ENCODE measurements around the gene AGPS. TPM values are rescaled to one million over a fixed set of nuclear protein-coding genes. Genes with fewer than 3 reads are reported as not detected.

The AGPS gene
- total RNA-seq, 1 experiment from 2014 or later: 46.7 TPM

- BruUV-seq (replicated peaks): no TSS peak
- DNase-seq (ENCODE audit: low spot score): peak; percentile 40
- Histone ChIP-seq H3K9me3 (ENCODE audit: low read depth, low read length, poor library complexity, severe bottlenecking) (no peaks in the 10 kb centered on the region), H3K36me3 (ENCODE audit: insufficient read depth, low read length, poor library complexity, severe bottlenecking) (no peaks in the 10 kb centered on the region), H3K27ac (ENCODE audit: low read depth, low read length, poor library complexity, severe bottlenecking) (peak overlapping the region; percentile 99), H3K4me1 (ENCODE audit: insufficient read depth, low read length, poor library complexity, severe bottlenecking) (peaks cover 22% of the 10 kb centered on the region), H3K27me3 (replicated peaks; ENCODE audit: insufficient read depth, low read depth, low read length, poor library complexity) (no peaks in the 10 kb centered on the region), H3K4me3 (ENCODE audit: low read depth, low read length, poor library complexity, severe bottlenecking) (peak overlapping the region; percentile 68)
- POLR2A ChIA-PET (ENCODE audit: low non-redundant PET): no interaction called here
- intact Hi-C loops (cut with micrococcal nuclease; ENCODE audit: unreplicated experiment): loop anchor here (2.0 kb wide), 1 partner anchor 53 kb away; no protein-coding TSS in a partner anchor
- no peak for TF ChIP-seq CTCF (conservative IDR thresholded peaks at IDR 0.05; ENCODE audit: low read depth, low read length)
- no peak for TF ChIP-seq EZH2 (IDR thresholded peaks at IDR 0.05; ENCODE audit: borderline replicate concordance, low read depth, low read length, poor library complexity, severe bottlenecking)
- CTCF ChIA-PET: interaction anchor here (0.7 kb wide), 1 partner anchor 172 kb away, joined by 9 read pairs; no protein-coding TSS in a partner anchor
Observed at GRCh38 chr2:177551989-177552421, 159.4 kb downstream of the AGPS start.

GRCh38 chr2:177552422-177553175 lies 160.0 kb downstream of the AGPS start:
- no TSS peak for BruUV-seq (replicated peaks)
- Histone ChIP-seq H3K9me3 (ENCODE audit: low read depth, low read length, poor library complexity, severe bottlenecking) (no peaks in the 10 kb centered on the region), H3K27ac (ENCODE audit: low read depth, low read length, poor library complexity, severe bottlenecking) (peak overlapping the region; percentile 99), H3K4me1 (ENCODE audit: insufficient read depth, low read length, poor library complexity, severe bottlenecking) (peaks cover 22% of the 10 kb centered on the region), H3K36me3 (ENCODE audit: insufficient read depth, low read length, poor library complexity, severe bottlenecking) (no peaks in the 10 kb centered on the region), H3K27me3 (replicated peaks; ENCODE audit: insufficient read depth, low read depth, low read length, poor library complexity) (no peaks in the 10 kb centered on the region), H3K4me3 (ENCODE audit: low read depth, low read length, poor library complexity, severe bottlenecking) (peak overlapping the region; percentile 68)
- TF ChIP-seq EZH2 (IDR thresholded peaks at IDR 0.05; ENCODE audit: borderline replicate concordance, low read depth, low read length, poor library complexity, severe bottlenecking): no peak
- 0 out of 2 replicates have a peak, but pooled peaks have one; percentile 15 for TF ChIP-seq CTCF (conservative IDR thresholded peaks at IDR 0.05; ENCODE audit: low read depth, low read length)
- intact Hi-C loops (cut with micrococcal nuclease; ENCODE audit: unreplicated experiment): loop anchor here (2.0 kb wide), 1 partner anchor 52 kb away; no protein-coding TSS in a partner anchor
- peak; percentile 95 for DNase-seq (ENCODE audit: low spot score)
- POLR2A ChIA-PET (ENCODE audit: low non-redundant PET): no interaction called here
- CTCF ChIA-PET: interaction anchor here (0.7 kb wide), 1 partner anchor 172 kb away, joined by 9 read pairs; no protein-coding TSS in a partner anchor

GRCh38 chr2:177553176-177553884 lies 160.8 kb downstream of the AGPS start:
- POLR2A ChIA-PET (ENCODE audit: low non-redundant PET): no interaction called here
- Histone ChIP-seq H3K27ac (ENCODE audit: low read depth, low read length, poor library complexity, severe bottlenecking) (peak overlapping the region; percentile 99), H3K4me1 (ENCODE audit: insufficient read depth, low read length, poor library complexity, severe bottlenecking) (peaks cover 22% of the 10 kb centered on the region), H3K27me3 (replicated peaks; ENCODE audit: insufficient read depth, low read depth, low read length, poor library complexity) (no peaks in the 10 kb centered on the region), H3K4me3 (ENCODE audit: low read depth, low read length, poor library complexity, severe bottlenecking) (peak overlapping the region; percentile 68), H3K36me3 (ENCODE audit: insufficient read depth, low read length, poor library complexity, severe bottlenecking) (no peaks in the 10 kb centered on the region), H3K9me3 (ENCODE audit: low read depth, low read length, poor library complexity, severe bottlenecking) (no peaks in the 10 kb centered on the region)
- CTCF ChIA-PET: no interaction called here
- TF ChIP-seq EZH2 (IDR thresholded peaks at IDR 0.05; ENCODE audit: borderline replicate concordance, low read depth, low read length, poor library complexity, severe bottlenecking) (no peak), CTCF (conservative IDR thresholded peaks at IDR 0.05; ENCODE audit: low read depth, low read length) (0 out of 2 replicates have a peak, but pooled peaks have one; percentile 3)
- BruUV-seq (replicated peaks): TSS peak; percentile 86
- DNase-seq (ENCODE audit: low spot score): no peak
- intact Hi-C loops (cut with micrococcal nuclease; ENCODE audit: unreplicated experiment): loop anchor here (2.0 kb wide), 1 partner anchor 51 kb away; no protein-coding TSS in a partner anchor
